HepG2 (cell line): Measurements from ENCODE around the gene SYNJ2. TPM values are rescaled to one million over a fixed set of nuclear protein-coding genes. Genes with fewer than 3 reads are reported as not detected.

Source experiments
- CBX5 ChIP-seq: sonication (generic); formaldehyde crosslinking; IDR thresholded peaks from 2 replicates; pipeline ENCODE4 v1.4.0; 2020; ENCODE audit warnings: missing genetic modification reagents, borderline replicate concordance
- CEBPG ChIP-seq: IDR thresholded peaks from 2 replicates; pipeline ENCODE4 v1.6.1; 2016
- ERF ChIP-seq: IDR thresholded peaks from 2 replicates; pipeline ENCODE4 v1.6.1; 2018; ENCODE audit warnings: missing biosample characterization, missing genetic modification reagents
- HMGA1 ChIP-seq: sonication (generic); formaldehyde crosslinking; conservative IDR thresholded peaks from 2 replicates; pipeline ENCODE4 v1.4.0; 2020; ENCODE audit warnings: missing genetic modification reagents
- JDP2 ChIP-seq: sonication (generic); formaldehyde crosslinking; IDR thresholded peaks from 2 replicates; pipeline ENCODE4 v1.8.1; 2022; ENCODE audit warnings: missing genetic modification reagents, borderline replicate concordance
- JUND ChIP-seq: sonication (generic); formaldehyde crosslinking; IDR thresholded peaks from 2 replicates; pipeline ENCODE4 v1.8.0; 2022; ENCODE audit warnings: mild to moderate bottlenecking, missing genetic modification reagents
- NFATC3 ChIP-seq: sonication (generic); formaldehyde crosslinking; IDR thresholded peaks from 2 replicates; pipeline ENCODE4 v1.5.1; 2020; ENCODE audit warnings: mild to moderate bottlenecking, missing genetic modification reagents
- PITX1 ChIP-seq: sonication (generic); formaldehyde crosslinking; IDR thresholded peaks from 2 replicates; pipeline ENCODE4 v1.5.1; 2020; ENCODE audit warnings: mild to moderate bottlenecking, missing genetic modification reagents
- RFXANK ChIP-seq: IDR thresholded peaks from 2 replicates; pipeline ENCODE4 v1.6.1; 2016
- SAFB2 ChIP-seq: sonication (generic); formaldehyde crosslinking; IDR thresholded peaks from 2 replicates; pipeline ENCODE4 v1.5.1; 2020; ENCODE audit warnings: missing genetic modification reagents, low read depth, mild to moderate bottlenecking, borderline replicate concordance
- SIN3B ChIP-seq: fragments of 150-350 bp; IDR thresholded peaks from 2 replicates; pipeline ENCODE4 v1.6.1; 2014; ENCODE audit warnings: low read length
- SKIL ChIP-seq: sonication (generic); formaldehyde crosslinking; IDR thresholded peaks from 2 replicates; pipeline ENCODE4 v1.8.0; 2022; ENCODE audit warnings: missing genetic modification reagents, mild to moderate bottlenecking, moderate library complexity, borderline replicate concordance
- ZBTB3 ChIP-seq: sonication (generic); formaldehyde crosslinking; IDR thresholded peaks from 2 replicates; pipeline ENCODE4 v1.4.0; 2020; ENCODE audit warnings: low read depth, mild to moderate bottlenecking, moderate library complexity, missing genetic modification reagents, borderline replicate concordance
- ZMYM4 ChIP-seq: sonication (generic); formaldehyde crosslinking; IDR thresholded peaks from 2 replicates; pipeline ENCODE4 v1.8.1; 2023; ENCODE audit warnings: mild to moderate bottlenecking, missing genetic modification reagents
- ZNF766 ChIP-seq: sonication (generic); formaldehyde crosslinking; IDR thresholded peaks from 2 replicates; pipeline ENCODE4 v1.5.0; 2020; ENCODE audit warnings: missing genetic modification reagents, borderline replicate concordance
- ZNF790 ChIP-seq: sonication (generic); formaldehyde crosslinking; IDR thresholded peaks from 2 replicates; pipeline ENCODE4 v1.8.0; 2022; ENCODE audit warnings: missing genetic modification reagents, mild to moderate bottlenecking, borderline replicate concordance
- ZXDC ChIP-seq: sonication (generic); formaldehyde crosslinking; IDR thresholded peaks from 2 replicates; pipeline ENCODE4 v1.5.0; 2020; ENCODE audit warnings: mild to moderate bottlenecking, missing genetic modification reagents
- polyA plus RNA-seq, 8 experiments: library from polyadenylated mRNA; depleted of rRNA in 3 of 8; stranded (reverse) in 7 of 8; unstranded in 1 of 8; fragments of >200 nt; fragmentation: Illumina TruSeq in 4 of 8; extraction: Trizol in 4 of 8; gene quantifications; 2 replicates each; pipeline versions ENCODE4 v1.2.1 to v1.2.3, GENCODE V29; 2011 to 2016; ENCODE audit warnings: low read depth in 4 of 8, missing spikeins in 1 of 8, mixed read lengths in 1 of 8; ENCODE audit not compliant: insufficient read depth in 1 of 8
- total RNA-seq, 5 experiments: library from RNA; depleted of rRNA; stranded (reverse); fragments of >200 nt; fragmentation: Illumina TruSeq; extraction: Trizol; gene quantifications; 2 replicates each; pipeline ENCODE4 v1.2.3, GENCODE V29; 2016; ENCODE audit warnings: low read depth in 1 of 5
- TF ChIP-seq, protein P1 (sequence below): sonication (generic); formaldehyde crosslinking; IDR thresholded peaks from 2 replicates; pipeline ENCODE4 v1.4.0; 2020; ENCODE audit warnings: missing genetic modification reagents

The SYNJ2 gene
- total and polyA plus RNA-seq, 2 of the 13 experiments (the other 11 are each of a cell fraction or from before 2014, with no cell fraction given) = 39.1 to 57.6 TPM

- TF ChIP-seq JUND (CRISPR knock-in tag) = no peak
- no peak for TF ChIP-seq SAFB2
- TF ChIP-seq ZNF766 (CRISPR knock-in tag) = no peak
- no peak for TF ChIP-seq CBX5 (CRISPR knock-in tag)
- peak; percentile 80; the same call in 1 of the 2 replicates for TF ChIP-seq ZXDC (CRISPR knock-in tag)
- TF ChIP-seq SKIL = peak; percentile 66
- TF ChIP-seq, protein P1, sequence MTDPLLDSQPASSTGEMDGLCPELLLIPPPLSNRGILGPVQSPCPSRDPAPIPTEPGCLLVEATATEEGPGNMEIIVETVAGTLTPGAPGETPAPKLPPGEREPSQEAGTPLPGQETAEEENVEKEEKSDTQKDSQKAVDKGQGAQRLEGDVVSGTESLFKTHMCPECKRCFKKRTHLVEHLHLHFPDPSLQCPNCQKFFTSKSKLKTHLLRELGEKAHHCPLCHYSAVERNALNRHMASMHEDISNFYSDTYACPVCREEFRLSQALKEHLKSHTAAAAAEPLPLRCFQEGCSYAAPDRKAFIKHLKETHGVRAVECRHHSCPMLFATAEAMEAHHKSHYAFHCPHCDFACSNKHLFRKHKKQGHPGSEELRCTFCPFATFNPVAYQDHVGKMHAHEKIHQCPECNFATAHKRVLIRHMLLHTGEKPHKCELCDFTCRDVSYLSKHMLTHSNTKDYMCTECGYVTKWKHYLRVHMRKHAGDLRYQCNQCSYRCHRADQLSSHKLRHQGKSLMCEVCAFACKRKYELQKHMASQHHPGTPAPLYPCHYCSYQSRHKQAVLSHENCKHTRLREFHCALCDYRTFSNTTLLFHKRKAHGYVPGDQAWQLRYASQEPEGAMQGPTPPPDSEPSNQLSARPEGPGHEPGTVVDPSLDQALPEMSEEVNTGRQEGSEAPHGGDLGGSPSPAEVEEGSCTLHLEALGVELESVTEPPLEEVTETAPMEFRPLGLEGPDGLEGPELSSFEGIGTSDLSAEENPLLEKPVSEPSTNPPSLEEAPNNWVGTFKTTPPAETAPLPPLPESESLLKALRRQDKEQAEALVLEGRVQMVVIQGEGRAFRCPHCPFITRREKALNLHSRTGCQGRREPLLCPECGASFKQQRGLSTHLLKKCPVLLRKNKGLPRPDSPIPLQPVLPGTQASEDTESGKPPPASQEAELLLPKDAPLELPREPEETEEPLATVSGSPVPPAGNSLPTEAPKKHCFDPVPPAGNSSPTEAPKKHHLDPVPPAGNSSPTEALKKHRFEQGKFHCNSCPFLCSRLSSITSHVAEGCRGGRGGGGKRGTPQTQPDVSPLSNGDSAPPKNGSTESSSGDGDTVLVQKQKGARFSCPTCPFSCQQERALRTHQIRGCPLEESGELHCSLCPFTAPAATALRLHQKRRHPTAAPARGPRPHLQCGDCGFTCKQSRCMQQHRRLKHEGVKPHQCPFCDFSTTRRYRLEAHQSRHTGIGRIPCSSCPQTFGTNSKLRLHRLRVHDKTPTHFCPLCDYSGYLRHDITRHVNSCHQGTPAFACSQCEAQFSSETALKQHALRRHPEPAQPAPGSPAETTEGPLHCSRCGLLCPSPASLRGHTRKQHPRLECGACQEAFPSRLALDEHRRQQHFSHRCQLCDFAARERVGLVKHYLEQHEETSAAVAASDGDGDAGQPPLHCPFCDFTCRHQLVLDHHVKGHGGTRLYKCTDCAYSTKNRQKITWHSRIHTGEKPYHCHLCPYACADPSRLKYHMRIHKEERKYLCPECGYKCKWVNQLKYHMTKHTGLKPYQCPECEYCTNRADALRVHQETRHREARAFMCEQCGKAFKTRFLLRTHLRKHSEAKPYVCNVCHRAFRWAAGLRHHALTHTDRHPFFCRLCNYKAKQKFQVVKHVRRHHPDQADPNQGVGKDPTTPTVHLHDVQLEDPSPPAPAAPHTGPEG (CRISPR knock-in tag) = no peak
- TF ChIP-seq CEBPG (CRISPR knock-in tag) = no peak
- no peak for TF ChIP-seq ZNF790 (CRISPR knock-in tag)
- peak; percentile 62; the same call in 1 of the 2 replicates for TF ChIP-seq PITX1 (CRISPR knock-in tag)
- TF ChIP-seq JDP2 (CRISPR knock-in tag) = no peak
- no peak for TF ChIP-seq ERF
- TF ChIP-seq RFXANK (CRISPR knock-in tag) = no peak
- no peak for TF ChIP-seq SIN3B
- TF ChIP-seq ZBTB3 = peak; percentile 94
- TF ChIP-seq ZMYM4 (CRISPR knock-in tag) = peak; percentile 76
- no peak for TF ChIP-seq NFATC3 (CRISPR knock-in tag)
- no peak for TF ChIP-seq HMGA1 (CRISPR knock-in tag)
Observed at GRCh38 chr6:158049055-158050028, 67.7 kb downstream of the SYNJ2 start (continued).
